ENCODE measurements around the gene ATAD3C. TPM values are rescaled to one million over a fixed set of nuclear protein-coding genes. Genes with fewer than 3 reads are reported as not detected.
"Not testable (repeated sequence)": the region's sequence is repeated elsewhere in the genome, so short reads cannot be mapped to it uniquely, and the experiment has no call there.

Gene ATAD3C
- polyA plus RNA-seq, 1 donor from 2014 or later = 6.2 TPM

DNA sequence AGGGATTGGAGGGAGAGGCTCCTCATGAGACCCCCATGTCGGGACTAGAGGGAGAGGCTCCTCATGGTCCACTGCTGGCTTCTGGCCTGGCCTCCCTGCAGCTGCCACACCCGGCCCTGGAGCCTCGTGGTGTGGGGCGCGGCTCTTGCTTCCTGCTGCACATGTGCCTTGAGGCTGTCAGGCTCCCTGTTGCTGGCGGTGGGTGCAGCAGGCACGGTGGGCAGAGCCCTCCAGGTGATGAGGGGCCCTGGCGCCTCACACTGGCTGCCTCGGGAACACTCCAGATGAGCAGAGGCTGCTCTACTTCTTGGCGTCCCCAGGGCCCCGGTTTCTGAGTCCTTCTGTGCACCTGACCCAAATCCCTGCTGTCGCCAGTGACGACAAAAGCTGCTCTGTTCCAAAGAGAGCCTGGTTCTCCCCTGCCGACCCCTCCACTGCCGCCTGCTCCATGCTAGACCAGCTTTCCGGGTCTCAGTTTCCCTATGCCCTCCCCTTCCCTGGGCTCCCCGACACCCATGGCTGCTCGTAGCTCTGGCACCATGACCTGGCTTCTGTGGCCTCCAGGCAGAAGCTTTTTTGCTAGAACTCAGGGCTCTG, 12.3 kb downstream of the ATAD3C start:
- H3K4me1 Mint-ChIP-seq = no peaks in the 10 kb centered on the region
- H3K9me3 Mint-ChIP-seq = no peaks in the 10 kb centered on the region
- peak overlapping the region in 2 of 3 donors; percentile 71 for H3K27ac Mint-ChIP-seq
- peaks cover 4% of the 10 kb centered on the region for H3K27me3 Mint-ChIP-seq
- peak overlapping the region in 3 of 4 donors; percentile 78 to 91 (median 88) for H3K4me3 Mint-ChIP-seq
- H3K36me3 Mint-ChIP-seq = no peaks in the 10 kb centered on the region

DNA sequence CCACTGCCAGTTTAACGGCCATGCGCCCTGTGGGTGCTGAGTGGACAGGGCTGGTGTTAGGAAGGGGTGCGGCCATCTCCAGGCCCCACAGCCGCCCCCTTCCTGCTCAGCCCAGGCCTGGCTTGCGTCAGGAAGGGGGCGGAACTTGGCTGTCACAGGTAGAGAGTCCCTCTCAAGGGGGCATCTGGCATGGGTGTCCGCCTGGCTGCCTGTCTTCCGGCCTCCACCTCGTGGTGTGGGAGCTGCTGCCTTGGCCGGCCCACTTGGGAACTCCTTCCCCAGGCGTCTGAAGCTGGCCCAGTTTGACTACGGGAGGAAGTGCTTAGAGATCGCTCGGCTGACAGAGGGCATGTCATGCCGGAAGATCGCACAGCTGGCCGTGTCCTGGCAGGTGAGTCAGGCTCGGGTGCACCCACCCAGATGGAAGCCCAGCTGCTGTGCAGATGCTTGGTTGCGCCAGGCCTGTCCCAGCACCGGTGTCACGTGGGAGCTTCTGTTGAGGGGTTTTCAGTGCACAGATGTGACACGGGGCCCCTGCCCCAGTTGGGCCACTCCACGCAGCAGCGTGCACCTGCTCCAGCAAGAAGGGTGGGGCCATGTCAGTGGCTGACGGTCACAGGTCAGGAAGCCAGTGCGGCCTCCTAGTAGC, 13.0 kb downstream of the ATAD3C start:
- no peaks in the 10 kb centered on the region for H3K36me3 Mint-ChIP-seq
- H3K27ac Mint-ChIP-seq = peak overlapping the region; percentile 31 to 92 (median 71)
- no peaks in the 10 kb centered on the region for H3K4me1 Mint-ChIP-seq
- peak overlapping the region; percentile 61 to 91 (median 83) for H3K4me3 Mint-ChIP-seq
- no peaks in the 10 kb centered on the region for H3K9me3 Mint-ChIP-seq
- peaks cover 4% of the 10 kb centered on the region for H3K27me3 Mint-ChIP-seq

DNA sequence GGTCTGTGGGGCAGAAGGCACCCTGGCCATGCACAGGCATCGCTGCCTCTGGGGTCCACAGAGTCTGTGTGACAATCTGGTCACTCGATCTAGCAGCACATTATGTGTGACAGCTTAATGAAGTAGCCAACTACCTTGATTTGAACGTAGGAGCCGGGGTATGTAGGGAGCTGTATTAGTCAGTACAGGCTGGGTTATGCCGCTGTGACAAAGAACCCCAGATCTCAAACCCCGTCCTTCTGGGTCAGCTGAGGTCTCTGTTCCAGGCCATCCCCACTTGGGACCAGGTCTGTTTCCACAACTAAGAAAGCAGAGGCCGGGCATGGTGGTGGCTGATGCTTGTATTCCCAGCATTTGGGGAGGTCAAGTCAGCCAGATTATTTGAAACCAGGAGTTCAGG, 13.8 kb downstream of the ATAD3C start:
- Mint-ChIP-seq H3K27me3 (peaks cover 4% of the 10 kb centered on the region), H3K36me3 (no peaks in the 10 kb centered on the region), H3K4me3 (no peak overlapping the region), H3K4me1 (no peaks in the 10 kb centered on the region), H3K27ac (peak overlapping the region in 1 of 3 donors; percentile 71), H3K9me3 (no peaks in the 10 kb centered on the region)

DNA sequence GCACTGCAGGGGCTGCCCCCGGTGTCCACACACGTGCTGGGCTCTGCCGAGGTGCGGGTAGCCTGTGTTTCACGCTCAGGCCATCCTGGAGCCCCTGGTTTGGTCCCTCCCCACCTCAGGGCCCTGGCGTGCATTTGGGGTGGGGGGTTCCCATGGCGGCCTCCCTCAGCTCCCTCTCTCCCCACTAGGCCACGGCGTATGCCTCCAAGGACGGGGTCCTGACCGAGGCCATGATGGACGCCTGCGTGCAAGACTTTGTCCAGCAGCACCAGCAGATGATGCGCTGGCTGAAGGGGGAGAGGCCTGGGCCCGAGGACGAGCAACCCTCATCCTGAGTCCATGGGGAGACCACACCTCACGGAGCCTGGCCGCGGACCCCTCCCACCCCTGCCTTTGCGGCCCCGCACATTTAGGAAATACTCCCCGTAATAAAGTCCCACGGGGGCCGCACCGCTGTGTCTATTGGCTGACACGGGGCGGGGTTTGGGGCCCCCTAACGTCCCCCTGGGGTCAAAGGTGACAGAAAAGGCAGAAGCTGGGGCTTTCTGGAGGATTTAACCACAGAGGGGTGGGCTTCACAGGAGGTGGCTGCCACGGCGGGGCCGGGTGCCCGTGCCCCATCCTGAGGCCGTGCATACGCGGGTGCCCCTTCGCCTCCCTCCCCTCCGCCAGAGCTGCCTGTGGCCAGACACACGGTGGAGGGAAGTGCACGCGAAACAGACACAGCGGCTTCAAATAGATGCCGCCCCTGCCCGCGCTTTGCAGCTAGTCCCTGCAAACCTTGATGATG, 18.9 kb downstream of the ATAD3C start:
- H3K4me3 Mint-ChIP-seq, H3K9me3 Mint-ChIP-seq, H3K27me3 Mint-ChIP-seq, H3K36me3 Mint-ChIP-seq, H3K27ac Mint-ChIP-seq: not testable (repeated sequence)
- H3K4me1 Mint-ChIP-seq = peaks cover 6 to 15% (median 13%) of the 10 kb centered on the region in 3 donors

DNA sequence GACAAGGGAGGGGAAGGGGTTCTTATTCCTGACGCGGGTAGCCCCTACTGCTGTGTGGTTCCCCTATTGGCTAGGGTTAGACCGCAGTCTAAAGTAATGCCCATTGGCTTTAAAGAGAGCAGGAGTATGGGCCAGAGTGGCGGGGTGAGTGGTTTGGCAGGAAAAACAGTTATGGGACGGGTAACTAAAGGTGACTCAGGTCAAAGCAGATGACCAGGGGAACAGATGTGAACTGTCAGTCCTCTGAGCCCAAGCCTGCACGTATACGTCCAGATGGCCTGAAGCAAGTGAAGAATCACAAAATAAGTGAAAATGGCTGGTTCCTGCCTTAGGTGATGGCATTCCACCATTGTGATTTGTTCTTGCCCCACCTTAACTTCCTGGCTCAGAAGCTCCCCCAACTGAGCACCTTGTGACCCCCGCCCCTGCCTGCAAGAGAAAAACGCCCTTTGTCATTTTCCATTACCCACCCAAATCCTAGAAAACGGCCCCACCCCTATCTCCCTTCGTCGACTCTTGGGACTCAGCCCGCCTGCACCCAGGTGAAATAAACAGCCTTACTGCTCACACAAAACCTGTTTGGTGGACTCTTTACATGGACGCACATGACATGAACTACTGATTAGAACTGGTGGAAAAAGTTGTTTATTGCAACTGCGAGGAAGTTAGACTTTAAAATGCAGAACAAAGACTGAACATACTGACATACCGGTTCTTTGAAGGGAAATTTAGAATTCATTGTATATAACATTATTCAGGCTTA, 21.3 kb downstream of the ATAD3C start:
- peaks cover 6 to 15% (median 13%) of the 10 kb centered on the region in 3 donors for H3K4me1 Mint-ChIP-seq
- H3K27ac Mint-ChIP-seq = peak overlapping the region; percentile 78 to 94 (median 92)
- peaks cover 4% of the 10 kb centered on the region for H3K27me3 Mint-ChIP-seq
- no peaks in the 10 kb centered on the region for H3K36me3 Mint-ChIP-seq
- peak overlapping the region; percentile 87 to 96 (median 92) for H3K4me3 Mint-ChIP-seq
- H3K9me3 Mint-ChIP-seq = no peaks in the 10 kb centered on the region

DNA sequence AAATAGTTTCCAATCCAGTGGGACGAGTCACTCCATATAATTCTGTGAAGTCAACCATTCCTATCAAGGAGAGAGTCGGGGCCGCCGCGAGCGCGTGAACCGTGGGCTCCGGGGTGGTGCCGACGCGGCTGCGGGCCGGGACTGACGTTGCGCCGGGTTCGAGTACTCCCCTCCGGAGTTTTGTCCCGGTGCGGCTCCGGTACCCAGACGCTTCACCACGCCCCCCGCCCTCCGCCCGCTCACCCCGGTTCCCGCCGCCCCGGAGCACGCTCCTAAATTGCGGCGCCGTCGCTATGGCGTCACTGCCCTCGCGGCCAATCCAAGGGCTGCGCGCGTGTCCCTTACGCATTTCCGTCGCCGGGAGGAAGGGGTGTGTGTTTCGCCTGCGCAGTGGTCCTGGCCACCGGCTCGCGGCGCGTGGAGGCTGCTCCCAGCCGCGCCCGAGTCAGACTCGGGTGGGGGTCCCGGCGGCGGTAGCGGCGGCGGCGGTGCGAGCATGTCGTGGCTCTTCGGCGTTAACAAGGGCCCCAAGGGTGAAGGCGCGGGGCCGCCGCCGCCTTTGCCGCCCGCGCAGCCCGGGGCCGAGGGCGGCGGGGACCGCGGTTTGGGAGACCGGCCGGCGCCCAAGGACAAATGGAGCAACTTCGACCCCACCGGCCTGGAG, 22.0 kb downstream of the ATAD3C start, which contains the start of gene ATAD3B:
ATAD3B (plus strand) TSS at position 377 of the 664 bp plus-strand sequence; CDS start at position 497, 120 bp downstream.
- peak within 1 kb of the TSS; percentile 78 to 94 (median 92) for H3K27ac Mint-ChIP-seq
- H3K4me3 Mint-ChIP-seq = peak within 1 kb of the TSS; percentile 87 to 96 (median 92)
- no peaks in the 10 kb centered on the region for H3K36me3 Mint-ChIP-seq
- H3K9me3 Mint-ChIP-seq = no peaks in the 10 kb centered on the region
- H3K4me1 Mint-ChIP-seq = peaks cover 6 to 15% (median 13%) of the 10 kb centered on the region in 3 donors
- peaks cover 3% of the 10 kb centered on the region for H3K27me3 Mint-ChIP-seq

DNA sequence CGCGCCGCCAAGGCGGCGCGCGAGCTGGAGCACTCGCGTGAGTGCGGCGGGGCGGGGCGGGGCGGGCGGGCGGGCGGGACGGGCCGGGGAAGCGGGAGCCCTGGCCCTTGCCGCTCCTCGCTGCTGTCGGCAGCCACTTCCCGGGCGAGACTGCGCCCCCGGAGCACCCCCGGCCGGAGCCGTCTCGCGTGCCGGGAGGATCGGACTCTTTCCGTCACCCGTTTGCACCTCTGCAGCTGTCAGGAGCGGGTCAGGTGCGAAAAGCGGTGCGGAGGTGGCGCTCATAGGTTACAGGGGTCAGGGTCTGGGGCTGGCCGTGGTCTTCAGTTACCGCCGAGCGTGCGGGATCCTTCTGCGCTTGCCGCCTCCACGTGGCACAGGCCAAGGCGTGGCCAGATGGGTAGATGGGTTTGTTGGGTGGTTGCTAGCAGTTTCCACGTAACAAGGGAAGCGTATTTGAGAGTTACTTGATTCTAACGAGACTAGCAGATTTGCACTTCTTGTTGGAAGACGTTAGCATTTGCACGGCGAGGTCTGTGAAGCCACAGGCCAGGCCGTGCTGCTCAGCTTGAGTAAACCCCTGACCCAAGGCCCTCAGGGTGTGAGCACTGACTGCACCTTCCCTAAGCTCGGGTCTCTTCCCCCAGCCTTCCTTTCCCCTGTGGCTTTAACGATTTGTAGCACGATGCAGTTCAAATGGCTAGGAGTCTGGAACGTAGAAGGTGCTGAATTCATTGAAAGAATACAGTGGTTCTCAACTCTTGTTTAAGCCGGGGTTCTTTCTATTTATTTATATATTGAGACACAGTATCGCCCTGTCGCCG, 22.8 kb downstream of the ATAD3C start:
- Mint-ChIP-seq H3K4me3 (peak overlapping the region; percentile 69 to 94 (median 88)), H3K27ac (peak overlapping the region; percentile 16 to 78 (median 73)), H3K4me1 (peaks cover 6 to 15% (median 13%) of the 10 kb centered on the region in 3 donors)
- H3K27me3 Mint-ChIP-seq, H3K9me3 Mint-ChIP-seq, H3K36me3 Mint-ChIP-seq: not testable (repeated sequence)

DNA sequence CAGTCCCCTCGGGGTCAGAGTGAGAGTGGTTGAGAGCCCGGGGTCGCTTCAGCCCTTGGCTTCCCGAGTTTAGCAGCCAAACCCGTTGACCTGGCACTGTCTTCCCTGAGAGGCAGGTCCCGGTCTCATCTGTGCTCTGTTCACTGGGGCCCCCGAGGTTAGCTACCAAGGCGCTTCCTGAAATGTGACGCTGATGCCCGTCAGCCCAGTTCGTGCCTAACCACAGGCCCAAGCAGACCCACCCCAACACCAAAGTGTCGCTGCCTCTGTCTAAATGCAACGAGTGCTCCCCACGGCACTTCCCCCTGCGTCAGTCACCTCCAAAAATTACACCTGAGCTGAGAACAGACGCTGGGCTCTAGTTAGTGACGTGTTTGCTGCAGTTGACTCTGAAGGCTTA, 26.5 kb downstream of the ATAD3C start:
- H3K27ac Mint-ChIP-seq, H3K4me1 Mint-ChIP-seq, H3K27me3 Mint-ChIP-seq, H3K4me3 Mint-ChIP-seq, H3K9me3 Mint-ChIP-seq, H3K36me3 Mint-ChIP-seq: not testable (repeated sequence)

DNA sequence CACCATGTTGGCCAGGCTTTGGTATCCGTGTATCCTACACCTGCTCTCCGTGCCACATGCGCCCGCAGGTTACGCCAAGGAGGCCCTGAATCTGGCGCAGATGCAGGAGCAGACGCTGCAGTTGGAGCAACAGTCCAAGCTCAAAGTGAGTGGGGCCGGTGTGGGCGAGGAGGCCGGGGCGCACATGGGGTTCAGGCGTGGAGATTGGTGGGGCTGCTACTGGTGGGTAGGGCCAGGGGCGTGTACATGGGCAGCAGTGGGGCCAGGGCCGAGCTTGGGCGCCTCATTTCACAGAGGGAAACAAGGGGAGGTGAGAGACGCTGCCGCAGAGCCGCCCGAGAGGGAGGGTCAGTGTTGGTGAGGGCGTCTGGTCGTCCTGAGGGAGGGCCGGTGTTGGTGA, 27.7 kb downstream of the ATAD3C start:
- Mint-ChIP-seq H3K36me3 (peaks cover 5% of the 10 kb centered on the region), H3K27me3 (no peaks in the 10 kb centered on the region), H3K4me1 (peaks cover 0 to 7% (median 5%) of the 10 kb centered on the region in 3 donors), H3K27ac (no peak overlapping the region), H3K4me3 (peak overlapping the region in 1 of 4 donors; percentile 65), H3K9me3 (no peaks in the 10 kb centered on the region)

DNA sequence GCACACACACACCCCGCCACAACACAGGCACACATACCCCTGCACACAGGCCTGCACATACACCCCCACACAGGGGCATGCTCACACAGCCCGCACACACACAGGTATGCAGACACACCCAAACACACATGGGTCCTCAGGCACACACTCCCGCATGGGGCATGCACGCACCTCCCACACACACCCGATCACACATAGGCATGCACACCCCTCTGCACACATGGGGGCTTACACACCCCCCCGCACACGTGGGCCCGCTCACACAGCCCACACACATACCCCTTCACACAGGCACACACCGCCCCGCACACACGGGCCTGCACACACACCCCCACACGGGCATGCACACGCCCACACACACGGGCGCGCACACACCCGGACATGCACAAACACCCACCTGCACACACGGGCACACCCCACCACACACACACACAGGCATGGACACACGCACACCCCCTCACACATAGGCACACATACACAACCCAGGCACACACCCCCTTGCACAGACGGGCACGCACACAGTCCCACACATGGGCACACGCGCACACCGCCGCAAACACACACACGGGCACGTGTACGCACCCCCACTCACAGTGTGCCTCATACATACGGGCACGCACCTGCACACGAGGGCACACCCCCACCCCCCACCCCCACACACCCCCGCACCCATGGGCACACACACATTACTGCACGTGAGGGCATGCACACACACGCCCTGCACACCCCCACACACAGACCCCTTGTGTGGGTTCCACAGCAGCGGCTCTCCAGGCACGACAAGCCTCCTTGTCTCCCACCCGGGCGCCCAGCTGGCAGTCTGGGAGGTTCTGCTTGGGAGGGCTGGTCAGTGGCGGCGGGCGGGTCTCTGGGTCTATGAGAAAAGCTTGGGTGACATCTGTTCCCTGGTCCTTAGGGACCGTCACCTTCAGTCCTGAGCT, 30.3 kb downstream of the ATAD3C start:
- Mint-ChIP-seq H3K4me1 (peaks cover 0 to 1% (median 0%) of the 10 kb centered on the region in 3 donors), H3K9me3 (no peaks in the 10 kb centered on the region), H3K27ac (peak overlapping the region in 1 of 3 donors; percentile 92), H3K36me3 (peaks cover 6% of the 10 kb centered on the region), H3K27me3 (no peaks in the 10 kb centered on the region), H3K4me3 (peak overlapping the region in 1 of 4 donors; percentile 17)

DNA sequence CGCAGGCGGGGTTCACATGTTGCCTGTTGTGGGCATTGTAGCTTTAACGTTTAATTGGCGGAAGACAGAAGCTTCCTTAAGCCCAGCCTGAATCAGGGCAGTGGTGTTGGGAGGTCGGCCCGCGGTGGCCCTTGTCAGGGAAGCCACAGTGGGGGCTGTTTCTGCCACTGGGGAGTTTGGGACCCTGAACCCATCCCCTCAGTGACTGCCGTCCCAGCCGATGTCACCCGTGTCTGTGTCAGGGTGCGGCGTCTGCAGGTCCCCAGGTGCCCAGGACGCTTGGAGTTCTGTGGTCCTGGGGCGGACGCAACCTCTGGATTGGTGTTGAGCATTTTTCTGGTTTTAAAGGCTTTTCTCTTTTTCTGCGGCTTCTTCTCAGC, 31.0 kb downstream of the ATAD3C start:
- H3K4me1 Mint-ChIP-seq, H3K27ac Mint-ChIP-seq, H3K36me3 Mint-ChIP-seq, H3K9me3 Mint-ChIP-seq, H3K27me3 Mint-ChIP-seq: not testable (repeated sequence)
- H3K4me3 Mint-ChIP-seq = peak overlapping the region in 1 of 4 donors; percentile 17

DNA sequence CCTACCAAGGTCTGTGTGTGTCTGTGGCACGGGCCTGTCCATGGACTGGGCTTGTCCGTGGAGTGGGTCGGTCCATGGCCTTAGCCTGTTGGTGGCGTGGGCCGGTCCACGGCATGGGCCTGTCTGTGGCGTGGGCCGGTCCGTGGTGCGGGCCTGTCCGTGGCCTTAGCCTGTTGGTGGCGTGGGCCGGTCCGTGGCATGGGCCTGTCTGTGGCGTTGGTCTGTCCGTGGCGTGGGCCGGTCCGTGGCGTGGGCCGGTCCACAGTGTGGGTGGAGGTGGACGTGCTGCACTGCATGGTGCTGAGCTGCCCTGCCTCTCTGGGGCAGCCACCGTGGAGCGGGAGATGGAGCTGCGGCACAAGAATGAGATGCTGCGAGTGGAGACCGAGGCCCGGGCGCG, 32.3 kb downstream of the ATAD3C start:
- not testable (repeated sequence) for H3K36me3 Mint-ChIP-seq, H3K4me1 Mint-ChIP-seq

DNA sequence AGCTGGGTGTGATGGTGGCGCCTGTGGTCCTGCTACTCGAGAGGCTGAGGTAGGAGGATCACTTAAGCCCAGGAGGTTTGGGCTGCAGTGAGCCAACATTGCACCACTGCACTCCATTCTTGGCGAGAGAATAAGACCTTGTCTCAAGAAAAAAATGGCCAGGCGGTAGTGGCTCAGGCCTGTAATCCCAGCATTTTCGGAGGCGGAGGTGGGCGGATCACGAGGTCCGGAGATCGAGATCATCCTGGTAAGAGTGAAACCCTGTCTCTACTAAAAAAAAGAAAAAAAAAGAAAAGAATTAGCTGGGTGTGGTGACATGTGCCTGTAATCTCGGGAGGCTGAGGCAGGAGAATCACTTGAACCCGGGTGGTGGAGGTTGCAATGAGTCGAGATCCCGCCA, 33.4 kb downstream of the ATAD3C start:
- peaks cover 6% of the 10 kb centered on the region for H3K36me3 Mint-ChIP-seq
- H3K4me3 Mint-ChIP-seq = no peak overlapping the region
- H3K27me3 Mint-ChIP-seq = no peaks in the 10 kb centered on the region
- H3K9me3 Mint-ChIP-seq = no peaks in the 10 kb centered on the region
- no peak overlapping the region for H3K27ac Mint-ChIP-seq
- H3K4me1 Mint-ChIP-seq = peaks cover 0 to 1% (median 0%) of the 10 kb centered on the region in 3 donors

More for the DNA sequence above, 32.3 kb downstream of the ATAD3C start:
- not testable (repeated sequence) for H3K27ac Mint-ChIP-seq, H3K9me3 Mint-ChIP-seq, H3K27me3 Mint-ChIP-seq, H3K4me3 Mint-ChIP-seq

Data from IgD-negative memory B cell (primary cell).